ENCODE results near the gene CCDC28A.

Gene CCDC28A

DNA sequence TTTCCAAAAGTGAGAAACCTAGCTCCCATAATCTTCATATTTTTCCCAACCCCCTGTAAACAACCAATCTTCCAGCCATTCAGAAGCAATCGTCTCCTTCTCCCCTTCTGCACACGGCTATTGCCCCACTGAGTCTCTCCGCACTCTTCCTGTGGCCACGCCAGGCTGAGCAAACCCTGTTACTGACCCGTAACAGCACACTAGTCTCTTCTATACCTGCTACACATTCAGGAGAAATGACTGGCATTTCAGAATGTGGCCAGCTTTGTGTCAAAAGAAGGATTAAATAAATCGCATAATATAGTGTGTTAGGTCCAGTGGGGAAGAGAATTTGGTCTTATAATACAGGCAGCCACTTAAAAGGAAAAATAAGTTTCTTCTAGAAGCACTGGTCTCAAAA lies 63.7 kb downstream of the CCDC28A start:
- Histone ChIP-seq H3K79me2 (ENCODE audit: control insufficient read depth, insufficient read depth, low read length, unreplicated experiment) (no peaks in the 10 kb centered on the region), H3K4me1 (ENCODE audit: control insufficient read depth, insufficient read depth, low read length, unreplicated experiment) (no peaks in the 10 kb centered on the region), H3K4me3 (ENCODE audit: low read depth, low read length) (no peak overlapping the region), H3K36me3 (ENCODE audit: insufficient read depth, low read length) (no peaks in the 10 kb centered on the region), H2AFZ (ENCODE audit: low read length, unreplicated experiment) (no peak overlapping the region), H3K27ac (ENCODE audit: low read depth, low read length) (no peak overlapping the region), H3K27me3 (ENCODE audit: insufficient read depth, low read length) (no peaks in the 10 kb centered on the region)
